HEK293 (cell line): ENCODE data around the gene API5.

Source experiments
- BCL11A ChIP-seq: fragments of 450-650 bp; formaldehyde crosslinking; IDR thresholded peaks from 2 replicates; pipeline ENCODE4 v1.5.1; 2016; ENCODE audit warnings: low read depth, missing biosample characterization, missing genetic modification characterization
- EGR2 ChIP-seq: fragments of 450-650 bp; formaldehyde crosslinking; IDR thresholded peaks from 2 replicates; pipeline ENCODE4 v1.5.1; 2016; ENCODE audit warnings: low read depth, missing biosample characterization, missing genetic modification characterization
- FEZF1 ChIP-seq: fragments of 450-650 bp; formaldehyde crosslinking; IDR thresholded peaks from 2 replicates; pipeline ENCODE4 v1.5.1; 2016; ENCODE audit warnings: missing biosample characterization, missing genetic modification characterization
- GLIS2 ChIP-seq: fragments of 450-650 bp; formaldehyde crosslinking; IDR thresholded peaks from 2 replicates; pipeline ENCODE4 v1.5.1; 2016; ENCODE audit warnings: missing biosample characterization, missing genetic modification characterization
- INSM2 ChIP-seq: fragments of 450-650 bp; formaldehyde crosslinking; IDR thresholded peaks from 2 replicates; pipeline ENCODE4 v1.5.1; 2016; ENCODE audit warnings: missing biosample characterization, missing genetic modification characterization
- KLF7 ChIP-seq: fragments of 450-650 bp; formaldehyde crosslinking; IDR thresholded peaks from 2 replicates; pipeline ENCODE4 v1.5.1; 2016; ENCODE audit warnings: missing biosample characterization, missing genetic modification characterization, borderline replicate concordance
- SP3 ChIP-seq: fragments of 450-650 bp; formaldehyde crosslinking; IDR thresholded peaks from 2 replicates; pipeline ENCODE4 v1.5.1; 2016; ENCODE audit warnings: missing biosample characterization, missing genetic modification characterization
- YY2 ChIP-seq: fragments of 450-650 bp; formaldehyde crosslinking; IDR thresholded peaks from 2 replicates; pipeline ENCODE4 v1.5.1; 2016; ENCODE audit warnings: missing biosample characterization, missing genetic modification characterization
- ZBTB17 ChIP-seq: fragments of 450-650 bp; formaldehyde crosslinking; IDR thresholded peaks from 2 replicates; pipeline ENCODE4 v1.5.1; 2016; ENCODE audit warnings: missing biosample characterization, missing genetic modification characterization
- ZIC2 ChIP-seq: fragments of 450-650 bp; formaldehyde crosslinking; IDR thresholded peaks from 2 replicates; pipeline ENCODE4 v1.5.1; 2016; ENCODE audit warnings: missing biosample characterization, missing genetic modification characterization
- ZNF354C ChIP-seq: fragments of 450-650 bp; formaldehyde crosslinking; IDR thresholded peaks from 2 replicates; pipeline ENCODE4 v1.5.1; 2016; ENCODE audit warnings: missing biosample characterization, missing genetic modification characterization, low read depth, borderline replicate concordance
- ZNF398 ChIP-seq: fragments of 450-650 bp; formaldehyde crosslinking; IDR thresholded peaks from 2 replicates; pipeline ENCODE4 v1.5.1; 2017; ENCODE audit warnings: missing biosample characterization, missing genetic modification characterization
- ZNF404 ChIP-seq: fragments of 450-650 bp; formaldehyde crosslinking; IDR thresholded peaks from 2 replicates; pipeline ENCODE4 v1.5.1; 2017; ENCODE audit warnings: missing biosample characterization, missing genetic modification characterization
- ZNF501 ChIP-seq: fragments of 450-650 bp; formaldehyde crosslinking; IDR thresholded peaks from 2 replicates; pipeline ENCODE4 v1.5.1; 2016; ENCODE audit warnings: missing biosample characterization, missing genetic modification characterization
- ZNF549 ChIP-seq: fragments of 450-650 bp; IDR thresholded peaks from 2 replicates; pipeline ENCODE4 v1.5.1; 2018; ENCODE audit warnings: missing biosample characterization, missing genetic modification characterization, mild to moderate bottlenecking, inconsistent platforms, moderate library complexity
- ZNF664 ChIP-seq: fragments of 450-650 bp; formaldehyde crosslinking; IDR thresholded peaks from 2 replicates; pipeline ENCODE4 v1.5.1; 2016; ENCODE audit warnings: missing biosample characterization, missing genetic modification characterization
- ZNF692 ChIP-seq: fragments of 450-650 bp; formaldehyde crosslinking; IDR thresholded peaks from 2 replicates; pipeline ENCODE4 v1.5.1; 2016; ENCODE audit warnings: missing biosample characterization, missing genetic modification characterization
- ZNF707 ChIP-seq: fragments of 450-650 bp; formaldehyde crosslinking; IDR thresholded peaks from 2 replicates; pipeline ENCODE4 v1.5.1; 2016; ENCODE audit warnings: missing biosample characterization, missing genetic modification characterization
- ZNF76 ChIP-seq: fragments of 450-650 bp; formaldehyde crosslinking; IDR thresholded peaks from 2 replicates; pipeline ENCODE4; 2016; ENCODE audit warnings: low read depth, missing biosample characterization, missing genetic modification characterization, borderline replicate concordance
- TF ChIP-seq, protein P1 (sequence below): fragments of 450-650 bp; formaldehyde crosslinking; IDR thresholded peaks from 2 replicates; pipeline ENCODE4 v1.5.1; 2016; ENCODE audit warnings: missing biosample characterization, missing genetic modification characterization, low read depth
- TF ChIP-seq, protein P2 (sequence below): fragments of 450-650 bp; formaldehyde crosslinking; IDR thresholded peaks from 2 replicates; pipeline ENCODE4 v1.5.1; 2016; ENCODE audit warnings: missing biosample characterization, missing genetic modification characterization
- TF ChIP-seq, protein P3 (sequence below): IDR thresholded peaks from 2 replicates; pipeline ENCODE4 v1.6.1; 2011; ENCODE audit warnings: mild to moderate bottlenecking, low read depth, low read length, borderline replicate concordance
- TF ChIP-seq, protein P4 (sequence below): fragments of 450-650 bp; formaldehyde crosslinking; IDR thresholded peaks from 2 replicates; pipeline ENCODE4; 2016; ENCODE audit warnings: missing biosample characterization, missing genetic modification characterization

Gene API5

DNA sequence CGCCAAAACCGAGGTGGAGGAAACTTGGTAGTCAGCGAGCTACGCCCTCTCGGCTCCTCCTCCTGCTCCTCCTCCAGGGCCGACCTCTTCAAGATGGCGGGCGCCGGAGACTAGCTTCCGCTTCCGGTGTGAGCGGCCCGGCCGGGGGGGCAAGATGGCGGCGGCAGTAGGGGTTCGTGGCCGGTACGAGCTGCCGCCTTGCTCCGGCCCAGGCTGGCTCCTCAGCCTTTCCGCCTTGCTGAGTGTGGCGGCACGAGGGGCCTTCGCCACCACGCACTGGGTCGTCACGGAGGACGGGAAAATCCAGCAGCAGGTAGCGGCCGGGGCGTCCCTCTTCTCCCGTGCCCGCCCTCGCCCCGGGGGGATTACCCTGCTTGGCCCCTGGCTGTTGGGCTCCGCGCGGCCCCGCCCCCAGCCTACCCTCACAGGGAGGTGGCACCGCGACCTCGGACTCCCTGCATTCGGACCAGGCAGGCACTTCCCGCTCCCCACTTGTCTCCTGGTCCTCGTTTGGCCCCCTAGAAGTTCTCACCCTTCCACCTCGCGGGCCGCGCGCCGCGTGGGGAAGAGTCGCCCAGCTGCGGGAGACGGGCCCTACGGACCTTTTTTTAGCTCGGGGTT lies 47.1 kb downstream of the API5 start, which contains the start of gene TTC17 (continued):
- TF ChIP-seq, protein P1, sequence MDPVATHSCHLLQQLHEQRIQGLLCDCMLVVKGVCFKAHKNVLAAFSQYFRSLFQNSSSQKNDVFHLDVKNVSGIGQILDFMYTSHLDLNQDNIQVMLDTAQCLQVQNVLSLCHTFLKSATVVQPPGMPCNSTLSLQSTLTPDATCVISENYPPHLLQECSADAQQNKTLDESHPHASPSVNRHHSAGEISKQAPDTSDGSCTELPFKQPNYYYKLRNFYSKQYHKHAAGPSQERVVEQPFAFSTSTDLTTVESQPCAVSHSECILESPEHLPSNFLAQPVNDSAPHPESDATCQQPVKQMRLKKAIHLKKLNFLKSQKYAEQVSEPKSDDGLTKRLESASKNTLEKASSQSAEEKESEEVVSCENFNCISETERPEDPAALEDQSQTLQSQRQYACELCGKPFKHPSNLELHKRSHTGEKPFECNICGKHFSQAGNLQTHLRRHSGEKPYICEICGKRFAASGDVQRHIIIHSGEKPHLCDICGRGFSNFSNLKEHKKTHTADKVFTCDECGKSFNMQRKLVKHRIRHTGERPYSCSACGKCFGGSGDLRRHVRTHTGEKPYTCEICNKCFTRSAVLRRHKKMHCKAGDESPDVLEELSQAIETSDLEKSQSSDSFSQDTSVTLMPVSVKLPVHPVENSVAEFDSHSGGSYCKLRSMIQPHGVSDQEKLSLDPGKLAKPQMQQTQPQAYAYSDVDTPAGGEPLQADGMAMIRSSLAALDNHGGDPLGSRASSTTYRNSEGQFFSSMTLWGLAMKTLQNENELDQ, result no peak
- TF ChIP-seq FEZF1 (tag by site-specific recombination) (no peak), KLF7 (tag by site-specific recombination) (peak; percentile 54; the same call in 1 of the 2 replicates), ZNF664 (tag by site-specific recombination) (no peak), GLIS2 (peak; percentile 99), ZNF398 (tag by site-specific recombination) (peak; percentile 62; the same call in 1 of the 2 replicates), INSM2 (tag by site-specific recombination) (peak; percentile 35; the same call in 1 of the 2 replicates), YY2 (peak; percentile 92), EGR2 (tag by site-specific recombination) (0 out of 2 replicates have a peak, but pooled peaks have one; percentile 25), ZNF692 (peak; percentile 57; the same call in 1 of the 2 replicates), ZNF501 (tag by site-specific recombination) (peak; percentile 81; the same call in 1 of the 2 replicates), ZNF76 (tag by site-specific recombination) (peak; percentile 66; the same call in 1 of the 2 replicates), ZNF707 (tag by site-specific recombination) (no peak), BCL11A (tag by site-specific recombination) (no peak), ZNF354C (tag by site-specific recombination) (no peak), SP3 (tag by site-specific recombination) (peak; percentile 93), ZIC2 (tag by site-specific recombination) (peak; percentile 73), ZNF549 (tag by site-specific recombination) (no peak), ZNF404 (tag by site-specific recombination) (no peak), ZBTB17 (peak; percentile 41)
- TF ChIP-seq, protein P2, sequence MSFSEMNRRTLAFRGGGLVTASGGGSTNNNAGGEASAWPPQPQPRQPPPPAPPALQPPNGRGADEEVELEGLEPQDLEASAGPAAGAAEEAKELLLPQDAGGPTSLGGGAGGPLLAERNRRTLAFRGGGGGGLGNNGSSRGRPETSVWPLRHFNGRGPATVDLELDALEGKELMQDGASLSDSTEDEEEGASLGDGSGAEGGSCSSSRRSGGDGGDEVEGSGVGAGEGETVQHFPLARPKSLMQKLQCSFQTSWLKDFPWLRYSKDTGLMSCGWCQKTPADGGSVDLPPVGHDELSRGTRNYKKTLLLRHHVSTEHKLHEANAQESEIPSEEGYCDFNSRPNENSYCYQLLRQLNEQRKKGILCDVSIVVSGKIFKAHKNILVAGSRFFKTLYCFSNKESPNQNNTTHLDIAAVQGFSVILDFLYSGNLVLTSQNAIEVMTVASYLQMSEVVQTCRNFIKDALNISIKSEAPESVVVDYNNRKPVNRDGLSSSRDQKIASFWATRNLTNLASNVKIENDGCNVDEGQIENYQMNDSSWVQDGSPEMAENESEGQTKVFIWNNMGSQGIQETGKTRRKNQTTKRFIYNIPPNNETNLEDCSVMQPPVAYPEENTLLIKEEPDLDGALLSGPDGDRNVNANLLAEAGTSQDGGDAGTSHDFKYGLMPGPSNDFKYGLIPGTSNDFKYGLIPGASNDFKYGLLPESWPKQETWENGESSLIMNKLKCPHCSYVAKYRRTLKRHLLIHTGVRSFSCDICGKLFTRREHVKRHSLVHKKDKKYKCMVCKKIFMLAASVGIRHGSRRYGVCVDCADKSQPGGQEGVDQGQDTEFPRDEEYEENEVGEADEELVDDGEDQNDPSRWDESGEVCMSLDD (tag by site-specific recombination), result peak; percentile 88
- TF ChIP-seq, protein P3, sequence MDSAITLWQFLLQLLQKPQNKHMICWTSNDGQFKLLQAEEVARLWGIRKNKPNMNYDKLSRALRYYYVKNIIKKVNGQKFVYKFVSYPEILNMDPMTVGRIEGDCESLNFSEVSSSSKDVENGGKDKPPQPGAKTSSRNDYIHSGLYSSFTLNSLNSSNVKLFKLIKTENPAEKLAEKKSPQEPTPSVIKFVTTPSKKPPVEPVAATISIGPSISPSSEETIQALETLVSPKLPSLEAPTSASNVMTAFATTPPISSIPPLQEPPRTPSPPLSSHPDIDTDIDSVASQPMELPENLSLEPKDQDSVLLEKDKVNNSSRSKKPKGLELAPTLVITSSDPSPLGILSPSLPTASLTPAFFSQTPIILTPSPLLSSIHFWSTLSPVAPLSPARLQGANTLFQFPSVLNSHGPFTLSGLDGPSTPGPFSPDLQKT, result no peak
- TF ChIP-seq, protein P4, sequence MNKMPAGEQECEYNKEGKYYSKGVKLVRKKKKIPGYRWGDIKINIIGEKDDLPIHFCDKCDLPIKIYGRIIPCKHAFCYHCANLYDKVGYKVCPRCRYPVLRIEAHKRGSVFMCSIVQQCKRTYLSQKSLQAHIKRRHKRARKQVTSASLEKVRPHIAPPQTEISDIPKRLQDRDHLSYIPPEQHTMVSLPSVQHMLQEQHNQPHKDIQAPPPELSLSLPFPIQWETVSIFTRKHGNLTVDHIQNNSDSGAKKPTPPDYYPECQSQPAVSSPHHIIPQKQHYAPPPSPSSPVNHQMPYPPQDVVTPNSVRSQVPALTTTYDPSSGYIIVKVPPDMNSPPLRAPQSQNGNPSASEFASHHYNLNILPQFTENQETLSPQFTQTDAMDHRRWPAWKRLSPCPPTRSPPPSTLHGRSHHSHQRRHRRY (tag by site-specific recombination), result no peak
